GM20431 (cell line): ENCODE measurements around the gene OGFOD2.
"Not testable (repeated sequence)": the region's sequence is repeated elsewhere in the genome, so short reads cannot be mapped to it uniquely, and the experiment has no call there.

Experiments
- in situ Hi-C: fragments of 300-500 bp; cut with MseI, MboI; formaldehyde crosslinking; loops from one replicate; pipeline ENCODE4 v1.15.0; 2020; ENCODE audit warnings: low sequenced_read_pairs; ENCODE audit not compliant: unreplicated experiment

OGFOD2 gene

DNA sequence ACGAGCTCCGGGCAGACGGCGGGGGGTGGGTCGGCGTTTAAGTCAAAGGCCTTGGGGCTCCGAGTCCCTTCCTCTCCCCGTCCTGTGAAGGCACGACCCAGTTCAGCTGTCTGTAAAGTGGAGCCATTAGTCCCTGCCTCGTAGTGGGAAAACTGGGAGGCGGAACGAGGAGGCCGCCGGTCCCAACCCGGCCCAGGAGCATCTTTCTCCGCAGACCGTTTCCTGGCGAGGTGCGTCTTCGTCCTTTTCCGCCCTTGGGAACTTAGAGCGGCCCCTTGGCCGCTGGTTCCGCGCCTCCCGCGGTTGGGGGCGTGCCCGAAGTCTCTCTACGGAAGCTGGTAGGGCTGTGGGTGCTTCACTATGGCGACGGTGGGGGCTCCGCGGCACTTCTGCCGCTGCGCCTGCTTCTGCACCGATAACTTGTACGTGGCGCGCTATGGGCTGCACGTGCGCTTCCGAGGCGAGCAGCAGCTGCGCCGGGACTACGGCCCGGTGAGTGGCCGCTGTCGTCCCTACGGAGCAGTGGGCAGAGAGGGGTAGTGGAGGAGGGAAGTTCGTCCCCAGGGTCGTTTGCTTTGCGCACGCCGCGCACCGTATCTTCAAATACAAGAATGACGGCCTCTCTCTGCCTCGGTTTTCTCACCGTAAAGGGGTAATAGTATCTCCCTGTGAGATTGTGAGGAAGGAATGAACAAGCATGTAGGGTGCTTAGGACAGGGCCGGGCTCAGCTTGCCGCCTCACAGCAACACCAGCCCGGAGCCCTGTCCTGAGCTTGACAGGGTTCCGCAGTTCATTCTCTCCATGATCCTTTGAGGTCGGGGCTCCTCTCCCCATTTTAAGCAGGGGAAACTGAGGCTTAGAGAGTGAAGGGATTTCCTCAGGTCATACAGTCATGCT is at the start of gene OGFOD2:
Gene OGFOD2 (plus strand): TSS at position 353 of the 898 bp plus-strand sequence. CDS start 8 bp downstream, at position 361.
- in situ Hi-C loops, result loop anchor here (25.0 kb wide), 1 partner anchor 188 kb away; no protein-coding TSS in a partner anchor

GRCh38 chr12:122927756-122928403 is 47.2 kb upstream of the OGFOD2 start:
- in situ Hi-C loops, result no loop called here

DNA sequence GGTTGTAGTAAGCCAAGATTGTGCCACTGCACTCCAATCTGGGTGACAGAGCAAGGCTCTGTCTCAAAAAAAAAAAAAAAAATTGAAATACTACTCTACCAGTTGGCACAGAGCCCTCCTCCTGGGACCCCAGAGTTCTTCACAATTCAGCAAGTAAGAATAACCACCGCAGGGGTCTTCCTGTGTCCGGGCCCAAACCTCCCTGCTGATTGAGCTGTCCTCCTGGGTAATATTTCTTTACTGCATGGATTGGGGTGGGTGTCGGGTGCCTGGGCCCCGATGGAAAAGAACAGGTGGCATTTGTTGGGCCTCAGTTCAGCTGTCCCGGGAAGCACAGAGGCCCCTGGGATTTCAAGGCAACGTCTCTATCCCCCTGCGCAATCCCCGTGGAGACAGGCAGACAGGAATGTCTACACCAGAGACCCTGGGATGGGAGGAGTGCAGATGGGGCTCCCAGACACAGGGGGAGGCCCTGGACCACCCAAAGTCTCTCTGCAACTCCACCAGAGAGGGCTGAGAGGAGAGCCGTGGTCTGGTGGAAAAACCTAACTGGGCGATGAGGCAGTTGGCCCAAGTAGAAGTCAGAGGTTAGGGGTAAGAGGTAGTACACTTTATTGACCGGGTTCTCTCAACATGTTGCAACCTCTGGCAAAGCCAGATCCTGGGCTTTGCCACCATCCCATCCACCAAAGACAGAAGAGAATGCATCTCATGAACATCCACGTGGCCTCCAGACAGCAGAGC is 46.5 kb upstream of the OGFOD2 start:
- in situ Hi-C loops, result no loop called here

GRCh38 chr12:122929148-122929538 is 45.9 kb upstream of the OGFOD2 start:
- in situ Hi-C loops, result no loop called here

DNA sequence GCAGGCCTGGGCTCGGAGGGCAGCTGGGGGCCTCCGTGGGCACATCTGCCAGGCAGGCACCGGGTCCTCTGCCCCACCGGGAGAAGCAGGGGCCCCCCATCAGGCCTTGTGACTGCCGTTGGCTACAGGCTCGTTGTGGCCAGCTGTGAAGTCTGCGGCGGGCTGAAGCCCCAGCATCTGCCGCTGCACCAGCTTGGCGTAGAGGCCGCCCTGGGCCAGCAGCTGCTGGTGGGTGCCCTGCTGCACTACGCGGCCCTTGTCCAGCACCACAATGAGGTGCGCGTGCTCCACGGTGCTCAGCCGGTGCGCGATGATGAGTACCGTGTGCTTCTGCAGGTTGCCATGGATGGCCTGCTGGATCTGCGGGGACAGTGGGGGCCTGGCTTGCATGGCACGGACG is 45.2 kb upstream of the OGFOD2 start:
- in situ Hi-C loops, result no loop called here

- in situ Hi-C loops, result no loop called here
Observed at GRCh38 chr12:122932207-122932606, 42.8 kb upstream of the OGFOD2 start.

DNA sequence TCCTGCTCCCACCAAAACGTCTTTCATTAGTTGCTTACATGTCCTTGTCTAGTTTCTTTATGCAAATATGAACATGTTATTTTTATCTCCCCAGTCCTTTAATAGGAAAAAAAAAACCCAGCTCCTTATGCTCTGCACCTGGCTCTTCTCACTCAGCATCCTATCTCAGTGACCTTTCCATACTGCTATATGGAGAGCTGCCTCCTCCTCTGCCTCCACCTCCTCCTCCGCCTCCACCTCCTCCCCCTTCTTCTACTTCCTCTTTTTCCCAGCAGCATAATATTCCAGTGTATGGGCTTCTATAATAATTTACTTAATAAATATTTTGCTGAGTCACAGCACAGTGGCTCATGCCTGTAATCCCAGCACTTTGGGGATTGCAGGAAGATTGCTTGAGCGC is 40.3 kb upstream of the OGFOD2 start:
- in situ Hi-C loops, result no loop called here

DNA sequence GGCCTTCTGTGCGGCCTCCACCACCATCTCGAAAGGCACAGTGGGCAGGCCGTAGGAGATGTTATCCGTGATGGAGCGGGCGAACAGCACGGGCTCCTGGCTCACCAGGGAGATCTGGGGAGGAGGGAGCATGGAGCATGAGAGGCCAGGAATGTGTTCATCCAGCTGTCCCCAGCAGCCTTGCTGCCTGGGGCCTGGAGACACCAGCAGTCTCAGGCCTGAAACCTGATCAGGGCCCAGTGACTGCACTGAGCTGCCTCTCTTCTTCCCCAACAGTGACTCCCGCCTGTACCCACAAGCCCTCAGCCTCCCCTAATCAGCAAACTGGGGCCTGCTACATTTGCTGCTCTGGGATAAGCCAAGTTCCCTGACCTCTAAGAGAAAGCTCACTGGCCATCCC is 39.7 kb upstream of the OGFOD2 start:
- in situ Hi-C loops, result no loop called here

DNA sequence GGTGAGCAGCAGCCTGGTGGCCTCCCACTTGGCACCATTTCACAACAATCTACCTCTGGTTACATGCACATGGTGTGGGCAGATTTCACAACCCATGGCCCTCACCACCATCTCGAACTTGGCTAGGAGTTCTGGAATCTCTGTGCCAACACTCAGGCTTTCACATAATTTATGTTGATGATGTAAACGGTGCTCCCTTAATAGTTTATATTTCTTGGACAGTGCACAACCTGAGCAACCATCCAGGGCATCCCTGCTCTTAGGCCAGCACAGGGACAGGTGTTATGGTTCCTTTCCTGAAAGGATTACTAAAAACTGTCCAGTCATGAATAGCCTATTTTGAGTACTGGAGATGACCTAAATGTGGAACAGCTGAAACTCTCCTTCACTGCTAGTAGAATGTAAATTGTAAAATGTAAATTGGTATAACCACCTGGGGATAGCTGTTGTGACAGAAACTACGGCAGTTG is 37.4 kb upstream of the OGFOD2 start:
- in situ Hi-C loops, result no loop called here

DNA sequence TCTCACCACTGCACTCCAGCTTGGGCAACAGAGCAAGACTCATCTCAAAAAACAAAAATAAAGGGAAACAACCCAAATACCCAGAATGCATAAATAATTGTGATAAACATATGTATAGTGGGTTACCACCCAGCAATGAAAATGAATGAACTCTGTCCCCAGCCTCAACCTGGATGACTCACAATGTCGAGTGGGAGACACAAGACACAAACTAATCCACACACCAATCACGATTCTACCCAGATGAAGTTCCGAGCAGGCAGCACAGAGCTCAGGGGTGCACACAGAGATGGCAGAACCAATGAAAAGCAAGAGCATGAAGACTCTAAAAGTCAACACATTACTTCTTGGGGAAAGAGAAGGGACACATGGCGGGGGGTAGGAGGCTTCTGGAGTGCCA is 35.9 kb upstream of the OGFOD2 start:
- in situ Hi-C loops, result no loop called here

GRCh38 chr12:122941351-122941750 is 33.7 kb upstream of the OGFOD2 start:
- in situ Hi-C loops, result not testable (repeated sequence)

DNA sequence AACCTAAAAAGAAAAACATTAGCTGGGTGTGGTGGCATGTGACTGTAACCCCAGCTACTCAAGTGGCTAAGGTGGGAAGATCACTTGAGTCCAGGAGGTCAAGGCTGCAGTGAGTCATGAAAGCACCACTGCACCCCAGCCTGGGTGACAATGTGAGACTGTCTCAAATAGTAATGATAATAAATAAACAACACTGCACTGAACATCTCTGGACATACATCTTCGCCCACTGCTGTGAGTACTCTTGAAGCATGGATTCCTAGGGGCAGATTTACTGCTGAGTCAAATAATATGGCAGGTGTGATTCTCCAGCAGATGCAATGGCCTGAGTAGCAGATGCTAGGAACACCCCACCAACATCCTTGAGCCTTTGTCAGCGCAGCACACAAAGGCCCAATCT is 32.4 kb upstream of the OGFOD2 start:
- in situ Hi-C loops, result no loop called here

DNA sequence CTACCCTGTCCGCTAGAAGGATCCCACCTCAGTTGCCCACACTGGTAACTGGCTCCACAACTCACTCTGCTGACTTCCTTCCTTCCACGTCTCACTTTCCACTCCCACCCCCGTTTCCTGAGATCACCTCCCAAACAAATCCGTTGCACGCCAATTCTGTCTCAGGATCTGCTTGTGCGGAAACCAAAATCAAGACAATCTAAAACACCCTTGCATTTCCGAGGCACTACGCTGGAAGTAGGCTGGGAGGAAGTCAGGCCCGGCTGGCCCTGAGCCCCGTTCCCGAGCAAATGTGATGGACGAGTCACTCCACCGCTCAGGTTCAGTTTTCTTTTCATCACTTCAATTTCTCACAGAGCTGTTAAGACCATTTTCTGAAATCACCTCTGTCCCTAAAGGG is 31.8 kb upstream of the OGFOD2 start:
- in situ Hi-C loops, result no loop called here

- in situ Hi-C loops, result no loop called here
Observed at GRCh38 chr12:122944605-122945592, 30.1 kb upstream of the OGFOD2 start.

DNA sequence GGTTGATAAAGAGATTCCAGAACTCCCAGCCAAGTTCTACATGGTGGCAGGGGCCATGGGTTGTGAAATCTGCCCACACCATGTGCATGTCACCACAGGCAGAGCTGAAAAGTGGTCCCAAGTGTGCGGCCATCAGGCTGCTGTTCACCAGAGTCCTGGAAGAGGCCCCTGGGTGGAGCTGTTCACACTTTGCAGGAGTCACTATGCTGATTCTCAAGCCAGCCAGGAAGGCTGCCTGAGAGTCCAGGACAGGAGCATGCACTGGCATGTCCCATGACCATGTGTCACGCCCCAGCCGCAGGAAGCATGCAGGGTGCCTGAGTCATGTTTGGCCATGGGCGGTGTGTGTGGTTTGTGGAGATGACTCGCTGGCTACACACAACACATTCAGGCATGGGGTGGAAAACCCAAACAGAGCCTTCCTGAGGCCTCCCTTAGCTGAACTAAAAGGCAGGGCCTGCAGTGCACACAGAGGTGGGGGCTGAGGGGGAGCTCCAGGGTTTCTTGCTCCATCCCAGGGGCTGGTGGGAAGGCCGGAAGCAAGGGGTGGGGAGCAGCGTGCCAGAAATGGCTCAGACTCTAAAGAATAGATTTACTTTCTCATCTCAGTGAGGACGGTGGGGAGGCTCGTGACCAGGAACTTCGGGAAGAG is 28.2 kb upstream of the OGFOD2 start:
- in situ Hi-C loops, result no loop called here

GRCh38 chr12:122947352-122947792 is 27.7 kb upstream of the OGFOD2 start:
- in situ Hi-C loops, result no loop called here

- in situ Hi-C loops, result no loop called here
Observed at GRCh38 chr12:122948605-122949004, 26.4 kb upstream of the OGFOD2 start.

GRCh38 chr12:122949405-122949804 is 25.6 kb upstream of the OGFOD2 start:
- in situ Hi-C loops, result no loop called here
